ENCODE measurements around the gene VRK1.

VRK1 gene

GRCh38 chr14:96826818-96827217 is 29.6 kb downstream of the VRK1 start:
- no peak for DNase-seq (ENCODE audit: low spot score)

GRCh38 chr14:96827290-96827689 is 30.1 kb downstream of the VRK1 start:
- DNase-seq (ENCODE audit: low spot score) = no peak

DNA sequence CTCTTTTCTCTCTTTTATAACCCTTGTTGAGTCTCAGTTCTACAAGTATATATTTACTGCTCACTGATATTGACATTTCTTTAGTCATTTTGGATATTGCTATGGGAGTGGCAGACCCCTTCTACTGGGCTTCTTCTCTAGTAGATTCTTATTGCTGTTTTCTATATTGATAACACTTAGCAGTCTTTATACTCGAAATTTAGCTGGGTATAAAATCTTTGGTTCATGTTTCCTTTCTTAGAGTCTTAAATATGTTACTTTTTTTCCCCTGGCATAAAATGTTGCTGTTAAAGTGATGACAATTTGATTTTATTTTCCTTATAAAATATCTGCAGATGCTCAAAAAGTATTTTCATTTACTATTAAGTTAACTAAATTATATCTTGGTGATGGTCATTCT is 32.6 kb downstream of the VRK1 start:
- no peak for DNase-seq (ENCODE audit: low spot score)

GRCh38 chr14:96830946-96831345 is 33.8 kb downstream of the VRK1 start:
- DNase-seq (ENCODE audit: low spot score) = no peak

- DNase-seq (ENCODE audit: low spot score) = no peak
Measured at GRCh38 chr14:96832351-96832750, 35.2 kb downstream of the VRK1 start.

GRCh38 chr14:96838449-96838848 is 41.3 kb downstream of the VRK1 start:
- DNase-seq (ENCODE audit: low spot score) = no peak

GRCh38 chr14:96839251-96839650 is 42.1 kb downstream of the VRK1 start:
- DNase-seq (ENCODE audit: low spot score) = no peak

DNA sequence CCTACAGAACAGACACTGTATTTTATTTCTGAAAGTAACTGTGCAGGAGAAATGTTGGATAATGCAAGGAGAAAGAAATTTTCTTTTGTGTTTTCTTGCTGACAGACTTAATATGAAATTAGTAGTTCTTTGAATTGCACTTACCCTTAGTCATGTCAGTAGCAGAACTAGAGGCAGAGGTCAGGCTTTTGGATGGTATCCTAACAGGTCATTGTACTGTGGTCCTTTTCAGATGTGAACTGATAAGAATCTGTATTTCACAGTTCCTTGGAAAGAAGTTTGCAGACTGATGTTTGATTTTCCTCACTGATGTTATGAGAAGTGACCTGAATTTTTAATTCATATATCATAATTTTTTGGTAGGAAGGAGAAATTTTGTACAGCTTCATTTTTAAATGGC is 46.0 kb downstream of the VRK1 start:
- no peak for DNase-seq (ENCODE audit: low spot score)

DNA sequence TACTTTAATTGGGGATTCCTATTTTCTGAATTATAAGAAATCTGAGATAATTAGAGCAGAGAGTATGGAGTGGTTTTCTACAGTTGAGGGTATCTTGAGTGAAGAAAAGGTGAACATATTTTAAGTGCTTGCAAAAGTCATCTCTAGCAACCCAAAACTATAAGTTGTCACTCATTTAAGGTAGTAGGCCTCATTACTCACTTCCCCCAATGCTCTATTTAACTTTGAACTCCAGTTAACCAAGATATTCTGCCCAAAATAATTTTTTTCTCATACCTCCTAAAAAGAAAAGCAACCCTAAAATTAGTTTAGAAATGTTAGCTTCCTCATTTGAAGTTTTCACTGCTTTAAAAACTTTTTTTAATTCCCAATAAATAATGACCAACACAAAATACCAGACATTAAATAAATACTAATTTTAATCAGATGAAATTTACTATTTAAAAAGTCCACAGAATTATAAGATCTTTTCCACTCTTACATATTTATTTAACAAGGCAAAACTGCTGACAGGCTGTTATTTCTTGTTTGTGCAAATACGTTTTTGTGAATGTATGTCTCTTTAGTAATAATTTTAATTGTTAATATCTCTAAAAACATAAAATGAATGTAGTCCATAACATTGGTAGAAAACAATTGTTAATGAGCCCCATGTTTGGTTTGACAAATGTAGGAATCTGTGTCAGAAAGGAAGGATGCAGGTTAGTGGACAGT is 47.8 kb downstream of the VRK1 start:
- no peak for DNase-seq (ENCODE audit: low spot score)

DNA sequence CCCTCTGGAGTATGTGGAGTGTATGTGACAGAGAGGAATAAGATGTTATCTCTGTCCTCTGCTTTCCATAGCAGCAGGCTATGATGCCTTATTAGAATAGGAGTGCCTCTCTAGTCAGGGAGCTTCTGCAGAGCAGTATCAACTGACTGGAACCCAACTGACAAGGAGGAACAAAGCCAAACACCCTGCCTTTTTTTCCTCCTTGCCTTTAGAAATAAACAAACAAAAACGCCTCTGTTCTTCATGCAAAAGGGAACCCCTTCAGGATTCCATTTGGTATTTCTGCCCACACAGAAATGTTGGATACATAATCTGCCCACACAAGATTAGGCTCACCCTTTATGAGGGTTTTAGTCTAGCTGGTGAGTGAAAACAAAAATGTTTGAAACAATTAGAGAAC is 50.3 kb downstream of the VRK1 start:
- no peak for DNase-seq (ENCODE audit: low spot score)

- no peak for DNase-seq (ENCODE audit: low spot score)
Measured at GRCh38 chr14:96848011-96848410, 50.8 kb downstream of the VRK1 start.

GRCh38 chr14:96849733-96850132 is 52.6 kb downstream of the VRK1 start:
- DNase-seq (ENCODE audit: low spot score) = no peak

DNA sequence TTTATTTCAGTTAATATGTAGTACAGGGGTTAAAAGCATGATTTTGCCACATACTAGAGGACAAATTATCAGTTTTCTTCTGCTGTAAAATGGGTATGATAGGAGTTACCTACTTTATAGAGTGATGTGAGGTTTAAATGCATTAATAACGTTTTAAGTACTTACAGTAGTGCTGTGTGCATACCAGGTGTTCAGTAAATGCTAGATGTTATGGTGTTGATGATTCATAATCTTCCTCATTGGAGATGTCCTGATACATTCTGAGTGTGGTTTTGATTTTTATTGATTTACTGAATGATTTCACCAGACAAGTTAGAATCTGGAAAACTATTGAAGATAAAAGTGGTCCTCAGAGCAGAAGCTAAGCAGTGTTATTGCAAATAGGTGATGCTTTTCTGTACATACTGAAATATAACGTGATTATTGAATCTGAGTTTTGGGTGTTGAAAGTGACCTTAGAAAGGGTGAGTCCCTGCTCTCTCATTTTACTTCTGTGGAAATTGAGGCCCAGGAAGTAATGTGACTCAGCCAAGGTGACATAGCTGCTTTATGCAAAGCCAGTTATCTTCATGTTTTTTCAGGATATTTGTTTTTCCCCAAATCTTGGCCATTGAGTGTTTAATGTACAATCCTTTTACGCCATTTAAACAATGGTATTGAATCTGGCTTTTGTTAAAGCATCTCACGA is 54.7 kb downstream of the VRK1 start:
- no peak for DNase-seq (ENCODE audit: low spot score)

- peak; percentile 39 for DNase-seq (ENCODE audit: low spot score)
Measured at GRCh38 chr14:96852823-96853422, 55.7 kb downstream of the VRK1 start.

GRCh38 chr14:96858643-96859042 is 61.5 kb downstream of the VRK1 start:
- DNase-seq (ENCODE audit: low spot score) = no peak

- DNase-seq (ENCODE audit: low spot score) = no peak
Measured at GRCh38 chr14:96861568-96862310, 64.6 kb downstream of the VRK1 start.

DNA sequence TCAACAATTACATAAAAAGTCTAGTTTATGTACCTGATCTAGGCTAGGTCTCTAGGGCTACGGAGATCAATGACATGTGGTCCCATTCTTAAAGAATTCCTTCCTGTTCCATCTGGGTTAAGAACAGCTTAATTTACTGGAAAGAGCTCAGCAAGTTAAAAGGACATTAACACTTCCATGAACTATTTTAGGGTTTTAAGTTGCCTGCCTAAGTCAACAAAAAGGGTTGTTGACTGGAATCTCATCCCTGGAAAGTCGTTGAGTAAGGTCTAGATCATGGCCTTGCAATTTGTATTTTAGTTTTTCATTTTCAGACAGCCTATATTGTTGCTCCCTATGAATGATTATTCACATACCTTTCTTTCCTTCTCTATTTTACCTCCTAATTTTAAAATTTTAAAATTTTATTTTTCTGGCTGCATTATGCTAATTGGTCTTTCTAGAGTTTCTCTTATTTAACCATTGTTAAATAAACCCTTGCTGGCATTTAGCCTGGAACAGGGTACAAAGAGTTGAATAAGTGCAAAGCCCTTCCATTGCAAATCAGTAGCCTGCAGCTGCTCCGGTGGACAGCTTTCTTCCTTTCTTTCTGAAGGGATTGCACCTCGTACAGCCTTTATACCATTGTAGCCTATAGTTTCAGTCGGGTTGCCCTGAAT is 66.3 kb downstream of the VRK1 start:
- DNase-seq (ENCODE audit: low spot score) = no peak

DNA sequence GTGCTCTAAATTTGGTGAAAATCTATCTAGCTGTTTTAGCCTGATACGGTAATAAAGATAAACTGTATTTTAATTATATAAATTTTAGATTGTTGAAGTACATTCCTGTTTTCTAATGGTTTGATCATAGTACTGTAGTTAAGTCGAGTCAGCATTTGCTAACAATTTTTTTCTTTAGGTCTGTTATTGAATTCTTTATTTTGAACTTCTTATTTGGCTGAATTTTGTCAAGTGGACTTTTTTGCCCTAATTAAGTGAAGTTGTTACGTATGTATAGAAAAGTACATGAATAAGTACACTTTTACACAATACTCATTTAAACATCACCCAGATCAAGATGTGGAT is 66.8 kb downstream of the VRK1 start:
- no peak for DNase-seq (ENCODE audit: low spot score)

- DNase-seq (ENCODE audit: low spot score) = no peak
Measured at GRCh38 chr14:96867634-96868033, 70.5 kb downstream of the VRK1 start.

DNA sequence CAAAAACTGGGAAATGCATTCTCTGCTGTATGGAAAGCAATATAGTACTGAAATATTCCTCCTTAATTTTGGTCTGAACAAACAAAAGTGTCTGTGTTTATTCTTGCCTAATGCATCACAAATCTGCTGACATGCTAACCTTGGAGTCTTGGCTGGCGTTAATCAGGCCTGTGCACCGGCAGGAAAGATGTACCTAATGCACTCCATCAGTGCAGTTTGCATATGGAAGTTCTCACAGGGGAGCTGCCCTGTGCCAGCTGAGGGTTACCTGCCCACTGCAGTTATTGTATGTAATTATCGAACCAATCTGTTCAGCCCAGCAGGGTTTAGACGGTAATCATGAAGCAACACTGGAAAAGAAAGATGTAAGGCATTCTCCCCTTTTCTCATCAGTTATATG is 76.9 kb downstream of the VRK1 start:
- DNase-seq (ENCODE audit: low spot score) = no peak

GRCh38 chr14:96876747-96877146 is 79.6 kb downstream of the VRK1 start:
- no peak for DNase-seq (ENCODE audit: low spot score)

GRCh38 chr14:96881713-96882112 is 84.5 kb downstream of the VRK1 start:
- DNase-seq (ENCODE audit: low spot score) = no peak

Measured in AG08395 (cell line).